ENCODE data around the gene NKAIN2. TPM values are rescaled to one million over a fixed set of nuclear protein-coding genes. Genes with fewer than 3 reads are reported as not detected.

NKAIN2 gene
- polyA plus RNA-seq, 4 donors, result 13.1 to 40.0 (median 18.3) TPM

DNA sequence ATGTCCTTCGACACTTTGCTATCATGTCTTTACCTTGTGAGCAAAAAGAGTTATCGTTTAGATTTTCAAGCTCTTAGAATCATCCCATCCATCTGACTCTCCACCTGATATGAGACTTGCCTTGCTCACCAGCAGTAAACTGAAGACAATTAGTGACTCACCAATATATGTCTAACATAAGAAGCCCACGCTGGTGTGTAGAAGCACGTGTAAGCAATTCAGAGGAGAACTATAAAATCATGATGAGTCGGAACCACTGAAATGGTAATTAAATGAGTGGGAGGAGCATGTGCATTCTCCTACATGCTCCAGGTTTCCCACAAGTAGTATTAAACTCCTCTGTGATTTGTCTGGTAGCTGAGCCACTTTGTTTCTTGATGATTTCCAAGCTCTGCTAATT, 977.0 kb downstream of the NKAIN2 start:
- DNase-seq (ENCODE audit: low read depth in 4 of 4, low spot score in 3 of 4), result no peak

DNA sequence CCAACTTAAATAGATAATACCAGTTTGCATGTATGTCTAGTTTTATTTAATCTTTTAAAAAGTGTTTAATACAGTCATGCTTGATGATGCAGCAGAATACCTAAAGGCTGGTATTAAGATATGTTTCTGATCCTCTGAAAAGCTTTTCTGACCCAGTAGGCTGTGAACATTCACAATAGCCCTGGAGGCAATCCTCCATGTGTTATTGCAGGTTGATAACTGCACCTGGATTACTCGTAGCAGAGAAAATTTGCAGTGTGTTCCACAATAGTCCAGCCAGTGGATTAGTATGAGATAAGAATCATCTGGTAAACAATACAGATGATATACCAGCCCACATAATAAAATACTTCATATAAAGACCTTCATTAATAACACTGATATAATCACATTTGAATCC, 979.7 kb downstream of the NKAIN2 start:
- no peak for DNase-seq (ENCODE audit: low read depth in 4 of 4, low spot score in 3 of 4)

GRCh38 chr6:124791156-124791555, 987.5 kb downstream of the NKAIN2 start:
- DNase-seq (ENCODE audit: low read depth in 4 of 4, low spot score in 3 of 4), result no peak

DNA sequence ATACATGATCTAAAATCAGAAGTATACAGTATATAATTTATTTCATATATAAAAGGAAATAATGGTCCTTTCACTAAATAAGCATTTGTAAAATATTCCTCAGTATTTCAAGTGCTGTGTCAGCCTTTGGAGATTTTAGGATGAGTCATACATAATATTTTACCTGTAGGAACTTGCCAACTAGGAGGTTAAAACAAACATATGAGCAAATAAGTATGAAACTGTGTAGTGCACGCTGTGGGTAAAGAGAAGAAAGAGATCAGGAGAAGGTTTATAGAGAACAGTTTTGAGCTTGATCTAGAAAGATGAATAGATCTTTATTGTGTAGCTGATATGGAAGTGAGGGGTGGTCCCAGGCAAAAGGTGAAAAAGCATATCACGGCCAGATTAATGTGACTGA, 988.7 kb downstream of the NKAIN2 start:
- no peak for DNase-seq (ENCODE audit: low read depth in 4 of 4, low spot score in 3 of 4)

GRCh38 chr6:124793398-124793797, 989.7 kb downstream of the NKAIN2 start:
- DNase-seq (ENCODE audit: low read depth in 4 of 4, low spot score in 3 of 4), result no peak

- no peak for DNase-seq (ENCODE audit: low read depth in 4 of 4, low spot score in 3 of 4)
Observed at GRCh38 chr6:124795643-124796463, 992.2 kb downstream of the NKAIN2 start.

DNA sequence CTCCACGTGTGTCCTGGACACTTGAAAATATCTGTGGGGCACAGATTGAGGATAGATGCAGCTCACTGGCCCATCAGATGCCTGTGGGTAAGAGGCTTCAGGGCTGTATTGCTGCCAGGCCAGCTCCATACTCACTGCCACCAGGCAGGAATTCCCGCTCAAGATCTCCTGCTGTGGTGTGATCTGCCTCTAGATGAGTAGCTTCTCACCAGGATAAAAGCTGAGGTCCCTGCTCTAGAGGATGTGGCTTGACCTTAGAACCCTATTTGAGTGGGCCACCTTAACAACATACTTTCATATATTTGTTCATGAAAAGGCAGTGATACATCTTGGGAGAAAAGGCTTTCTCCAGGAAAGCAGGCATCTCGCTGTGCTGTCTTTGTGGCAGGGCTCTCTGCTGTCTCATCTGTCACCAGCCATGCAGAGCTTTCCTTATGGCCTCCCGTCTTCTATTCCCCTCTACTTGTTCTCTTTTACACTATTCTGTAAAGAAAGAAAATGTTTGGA, 992.9 kb downstream of the NKAIN2 start:
- no peak for DNase-seq (ENCODE audit: low read depth in 4 of 4, low spot score in 3 of 4)

GRCh38 chr6:124797224-124797623, 993.6 kb downstream of the NKAIN2 start:
- DNase-seq (ENCODE audit: low read depth in 4 of 4, low spot score in 3 of 4), result no peak

DNA sequence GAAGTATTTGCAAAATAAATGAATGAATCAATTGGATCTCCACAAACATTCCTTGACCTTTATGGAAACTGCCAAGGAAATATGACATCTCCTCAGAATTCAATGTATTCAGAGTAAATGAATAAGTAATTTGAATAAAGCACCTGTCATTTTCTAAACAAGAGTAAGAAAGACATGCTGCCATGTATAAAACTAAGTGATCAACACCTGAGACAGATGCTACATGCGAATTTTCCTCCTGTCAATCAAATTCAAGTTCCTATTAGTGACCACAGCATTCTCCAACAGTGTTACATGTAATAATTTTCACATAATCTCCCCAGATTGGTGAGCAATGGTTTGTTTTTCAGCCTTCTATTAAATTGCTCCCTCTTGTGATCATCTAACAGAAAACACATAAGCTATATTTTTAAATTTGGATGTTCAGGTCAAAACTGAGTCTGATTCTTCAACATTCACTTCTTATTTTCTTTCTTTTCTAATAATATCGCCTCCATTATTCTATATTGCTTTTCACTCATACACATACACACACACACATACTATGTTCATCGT, 995.4 kb downstream of the NKAIN2 start:
- DNase-seq (ENCODE audit: low read depth in 4 of 4, low spot score in 3 of 4), result no peak

DNA sequence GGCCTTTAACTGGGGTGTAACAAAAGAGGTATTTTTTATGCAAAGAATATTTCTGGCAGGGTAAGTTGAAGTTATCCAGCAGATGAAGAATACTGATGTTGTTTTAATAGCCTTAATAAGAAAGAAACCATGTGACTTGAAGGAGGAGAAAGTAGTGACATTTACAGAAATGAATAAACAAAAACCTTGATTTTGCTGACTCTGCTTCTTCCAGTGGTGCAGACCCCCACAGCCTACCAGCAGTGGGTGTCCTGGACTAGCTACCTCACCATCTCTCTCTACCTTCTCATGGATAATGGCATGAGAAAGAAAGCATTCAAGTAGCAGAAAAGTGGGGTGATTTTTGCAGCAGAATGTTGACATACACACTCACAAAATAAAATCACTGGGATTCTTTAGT, 996.0 kb downstream of the NKAIN2 start:
- DNase-seq (ENCODE audit: low read depth in 4 of 4, low spot score in 3 of 4), result no peak

- no peak for DNase-seq (ENCODE audit: low read depth in 4 of 4, low spot score in 3 of 4)
Observed at GRCh38 chr6:124800222-124800621, 996.6 kb downstream of the NKAIN2 start.

DNA sequence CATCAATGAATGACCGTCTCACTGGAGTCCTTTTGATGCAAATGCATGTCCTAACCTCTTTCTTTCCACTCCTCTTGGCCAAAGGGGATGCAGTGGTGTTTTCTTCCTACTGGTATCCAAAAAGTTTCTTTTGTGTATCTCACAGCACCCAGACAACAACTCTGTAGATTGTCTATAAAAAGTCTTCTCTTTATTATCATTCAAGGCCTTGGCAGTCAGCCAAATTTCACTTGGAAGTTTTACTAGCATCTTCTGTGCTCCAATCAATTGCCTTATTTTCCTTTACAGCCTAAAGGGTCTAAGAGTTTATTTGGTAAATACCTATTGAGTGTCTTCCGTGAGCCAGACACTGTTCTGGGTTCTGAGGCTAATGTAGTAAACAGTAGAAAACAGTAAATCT, 1008.4 kb downstream of the NKAIN2 start:
- no peak for DNase-seq (ENCODE audit: low read depth in 4 of 4, low spot score in 3 of 4)

DNA sequence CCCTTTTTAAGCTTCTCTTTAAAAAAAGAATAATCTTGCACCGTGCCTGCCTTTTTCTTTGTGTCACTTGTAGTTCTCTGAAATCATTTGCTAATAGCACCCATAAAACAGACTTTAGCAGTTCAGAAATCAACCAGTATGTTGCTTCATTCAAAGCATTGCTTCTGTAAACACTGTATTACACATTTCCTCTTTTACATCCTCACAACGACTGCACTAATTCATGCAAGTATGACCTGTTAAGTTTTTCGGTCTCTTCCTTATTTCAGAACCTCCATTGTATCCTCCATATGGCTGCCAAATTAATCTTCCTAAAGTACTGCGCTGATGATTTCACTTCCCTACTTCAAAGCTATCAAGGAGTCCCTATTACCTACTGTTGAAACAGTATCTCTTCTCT, 1015.7 kb downstream of the NKAIN2 start:
- no peak for DNase-seq (ENCODE audit: low read depth in 4 of 4, low spot score in 3 of 4)

- no peak for DNase-seq (ENCODE audit: low read depth in 4 of 4, low spot score in 3 of 4)
Observed at GRCh38 chr6:124822204-124822613, 1018.5 kb downstream of the NKAIN2 start.

DNA sequence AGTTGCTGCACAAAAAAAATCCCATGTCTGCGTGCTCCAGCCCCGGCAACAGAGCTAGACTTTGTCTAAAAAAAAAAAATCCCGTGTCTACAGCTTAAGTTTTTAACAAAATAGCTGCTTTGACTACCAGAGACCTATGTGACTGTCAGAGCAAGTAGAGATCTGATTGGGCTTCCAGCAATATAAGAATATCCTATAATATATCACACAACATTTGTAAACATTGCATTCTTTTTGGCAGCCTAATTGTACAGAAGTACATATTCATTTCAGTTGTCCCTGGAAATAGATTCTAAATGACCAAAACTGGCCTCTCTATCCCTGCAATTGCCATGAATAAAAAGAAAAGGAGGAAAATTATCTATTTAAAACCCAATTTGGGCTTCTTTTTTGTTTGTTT, 1019.1 kb downstream of the NKAIN2 start:
- DNase-seq (ENCODE audit: low read depth in 4 of 4, low spot score in 3 of 4), result no peak

- DNase-seq (ENCODE audit: low read depth in 4 of 4, low spot score in 3 of 4), result peak; percentile 40 to 54 (median 44)
Observed at GRCh38 chr6:124823240-124824111, 1019.8 kb downstream of the NKAIN2 start.

DNA sequence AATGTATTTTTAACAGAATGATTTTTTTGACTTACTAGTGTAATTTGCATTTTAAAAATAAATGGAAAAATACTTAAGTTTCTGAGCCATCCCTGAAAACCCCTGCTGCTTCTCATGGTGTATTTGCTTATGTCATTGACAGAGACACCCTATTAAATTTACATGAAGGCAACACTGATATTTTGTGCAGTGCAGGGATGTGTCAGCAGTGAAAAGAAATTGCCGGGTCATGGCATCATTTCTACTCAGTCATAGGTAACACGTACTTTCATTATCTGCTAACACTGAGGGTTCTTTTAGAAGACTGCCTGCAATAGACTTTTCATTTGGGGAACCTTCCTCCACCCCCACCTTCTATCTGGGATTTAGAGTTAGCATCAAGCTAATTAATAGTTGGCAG, 1021.9 kb downstream of the NKAIN2 start:
- DNase-seq (ENCODE audit: low read depth in 4 of 4, low spot score in 3 of 4), result no peak

- DNase-seq (ENCODE audit: low read depth in 4 of 4, low spot score in 3 of 4), result no peak
Observed at GRCh38 chr6:124829822-124830221, 1026.2 kb downstream of the NKAIN2 start.

DNA sequence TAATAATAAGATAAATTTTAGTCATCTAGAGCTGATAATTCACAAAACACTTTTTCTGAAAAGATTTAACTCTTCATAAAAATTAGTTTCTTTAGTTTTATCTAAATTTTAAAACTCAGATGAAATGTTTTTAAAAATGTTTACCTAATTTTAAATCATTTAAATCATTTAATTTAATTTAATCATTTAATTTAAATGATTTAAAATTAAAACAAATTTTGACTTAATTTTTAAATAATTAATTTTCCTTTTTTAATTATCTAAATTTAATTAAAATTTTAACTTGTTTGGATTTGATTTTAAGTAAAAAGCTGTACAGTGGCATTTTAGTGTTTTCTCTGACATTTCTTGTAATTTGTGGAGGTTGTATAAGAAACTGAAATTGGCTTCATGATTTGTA, 1026.8 kb downstream of the NKAIN2 start:
- no peak for DNase-seq (ENCODE audit: low read depth in 4 of 4, low spot score in 3 of 4)

- DNase-seq (ENCODE audit: low read depth in 4 of 4, low spot score in 3 of 4), result no peak
Observed at GRCh38 chr6:124854338-124854922, 1050.8 kb downstream of the NKAIN2 start.

GRCh38 chr6:124857746-124858145, 1054.1 kb downstream of the NKAIN2 start:
- DNase-seq (ENCODE audit: low read depth in 4 of 4, low spot score in 3 of 4), result no peak

All from left renal pelvis (tissue), 4 donors.